ENCODE measurements around the gene ELMO1.
A peak's percentile ranks its signal among the peaks of the same experiment; 100 is the strongest.

Gene ELMO1

GRCh38 chr7:37209195-37209594 is 239.5 kb downstream of the ELMO1 start:
- DNase-seq, result no peak

- DNase-seq, result no peak
These were observed 240.1 kb downstream of the ELMO1 start for GRCh38 chr7:37208528-37208927.

- DNase-seq, result no peak
These were observed 242.5 kb downstream of the ELMO1 start for GRCh38 chr7:37206192-37206591.

- no peak for DNase-seq
These were observed 243.2 kb downstream of the ELMO1 start for GRCh38 chr7:37205451-37205850.

- DNase-seq, result no peak
These were observed 246.8 kb downstream of the ELMO1 start for GRCh38 chr7:37201876-37202198.

GRCh38 chr7:37201003-37201875 is 247.4 kb downstream of the ELMO1 start:
- peak; percentile 25 for DNase-seq

GRCh38 chr7:37198906-37199485 is 249.7 kb downstream of the ELMO1 start:
- DNase-seq, result peak; percentile 58

GRCh38 chr7:37198041-37198905 is 250.4 kb downstream of the ELMO1 start:
- DNase-seq, result no peak

- DNase-seq, result no peak
These were observed 251.6 kb downstream of the ELMO1 start for GRCh38 chr7:37197108-37197507.

- no peak for DNase-seq
These were observed 252.0 kb downstream of the ELMO1 start for GRCh38 chr7:37196676-37197075.

GRCh38 chr7:37195388-37195787 is 253.3 kb downstream of the ELMO1 start:
- DNase-seq, result no peak

- DNase-seq, result no peak
These were observed 253.7 kb downstream of the ELMO1 start for GRCh38 chr7:37194943-37195342.

GRCh38 chr7:37193775-37194135 is 254.9 kb downstream of the ELMO1 start:
- DNase-seq, result no peak

GRCh38 chr7:37193087-37193774 is 255.4 kb downstream of the ELMO1 start:
- DNase-seq, result no peak

GRCh38 chr7:37191797-37192196 is 256.9 kb downstream of the ELMO1 start:
- DNase-seq, result no peak

- DNase-seq, result no peak
These were observed 261.5 kb downstream of the ELMO1 start for GRCh38 chr7:37187179-37187578.

- DNase-seq, result no peak
These were observed 261.9 kb downstream of the ELMO1 start for GRCh38 chr7:37186753-37187152.

- DNase-seq, result no peak
These were observed 267.1 kb downstream of the ELMO1 start for GRCh38 chr7:37181550-37181932.

- no peak for DNase-seq
These were observed 267.7 kb downstream of the ELMO1 start for GRCh38 chr7:37180828-37181549.

GRCh38 chr7:37176079-37176478 is 272.6 kb downstream of the ELMO1 start:
- DNase-seq, result no peak

- no peak for DNase-seq
These were observed 274.2 kb downstream of the ELMO1 start for GRCh38 chr7:37174460-37174859.

- no peak for DNase-seq
These were observed 275.0 kb downstream of the ELMO1 start for GRCh38 chr7:37173670-37174069.

- no peak for DNase-seq
These were observed 286.6 kb downstream of the ELMO1 start for GRCh38 chr7:37162106-37162505.

Measured in GDM1 (cell line).